Hematopoietic multipotent progenitor cell treated with erythropoietin and hydrocortisone succinate and interleukin-3 and kit ligand, for 17 days (in vitro differentiated cells): ENCODE measurements around the gene GIPC3.
A peak's percentile ranks its signal among the peaks of the same experiment; 100 is the strongest.
"Not testable (repeated sequence)": the region's sequence is repeated elsewhere in the genome, so short reads cannot be mapped to it uniquely, and the experiment has no call there.

Source experiments
- DNase-seq: peaks from one replicate; pipeline ENCODE4 v3.0.0-alpha.2; 2015; ENCODE audit warnings: low spot score

Gene GIPC3

GRCh38 chr19:3618811-3619630 is 33.7 kb downstream of the GIPC3 start:
- no peak for DNase-seq

GRCh38 chr19:3619631-3620012 is 34.3 kb downstream of the GIPC3 start:
- no peak for DNase-seq

GRCh38 chr19:3620145-3620816 is 35.0 kb downstream of the GIPC3 start:
- no peak for DNase-seq

- DNase-seq, result no peak
These were observed 35.7 kb downstream of the GIPC3 start for GRCh38 chr19:3620817-3621547.

GRCh38 chr19:3621689-3622088 is 36.4 kb downstream of the GIPC3 start:
- DNase-seq, result no peak

GRCh38 chr19:3622224-3622623 is 36.9 kb downstream of the GIPC3 start:
- DNase-seq, result no peak

GRCh38 chr19:3623716-3624115 is 38.4 kb downstream of the GIPC3 start:
- no peak for DNase-seq

- DNase-seq, result no peak
These were observed 40.8 kb downstream of the GIPC3 start for GRCh38 chr19:3625996-3626472.

GRCh38 chr19:3626473-3627350 is 41.4 kb downstream of the GIPC3 start, which contains the start of gene CACTIN:
Gene CACTIN (minus strand): TSS chr19:3626790. CDS start chr19:3626762, 28 bp downstream.
- DNase-seq, result peak; percentile 99

GRCh38 chr19:3627351-3627723 is 42.1 kb downstream of the GIPC3 start:
- no peak for DNase-seq

- not testable (repeated sequence) for DNase-seq
These were observed 43.5 kb downstream of the GIPC3 start for GRCh38 chr19:3628766-3629165.

GRCh38 chr19:3631053-3631861 is 46.0 kb downstream of the GIPC3 start:
- no peak for DNase-seq

GRCh38 chr19:3632098-3632497 is 46.8 kb downstream of the GIPC3 start:
- DNase-seq, result no peak

- DNase-seq, result no peak
These were observed 47.7 kb downstream of the GIPC3 start for GRCh38 chr19:3632739-3633558.

- DNase-seq, result no peak
These were observed 48.3 kb downstream of the GIPC3 start for GRCh38 chr19:3633559-3633988.

- DNase-seq, result no peak
These were observed 49.3 kb downstream of the GIPC3 start for GRCh38 chr19:3634496-3635045.

GRCh38 chr19:3636506-3636905 is 51.2 kb downstream of the GIPC3 start:
- no peak for DNase-seq

GRCh38 chr19:3636962-3637361 is 51.7 kb downstream of the GIPC3 start:
- no peak for DNase-seq

GRCh38 chr19:3637621-3638020 is 52.3 kb downstream of the GIPC3 start:
- DNase-seq, result no peak
